ENCODE measurements around the gene SPEN.

- no peak for TF ChIP-seq POLR2A (IDR thresholded peaks at IDR 0.05; ENCODE audit: low read depth, low read length)
- no peak for TF ChIP-seq TAF1 (IDR thresholded peaks at IDR 0.05; ENCODE audit: borderline replicate concordance, low read depth, low read length)
Observed at GRCh38 chr1:15851210-15852035, 3.9 kb downstream of the SPEN start.
